ENCODE results near the gene BEST1. TPM values are rescaled to one million over a fixed set of nuclear protein-coding genes. Genes with fewer than 3 reads are reported as not detected.

The BEST1 gene
- total RNA-seq, 6 experiments from 2014 or later: 0.92 to 2.0 (median 1.9) TPM

DNA sequence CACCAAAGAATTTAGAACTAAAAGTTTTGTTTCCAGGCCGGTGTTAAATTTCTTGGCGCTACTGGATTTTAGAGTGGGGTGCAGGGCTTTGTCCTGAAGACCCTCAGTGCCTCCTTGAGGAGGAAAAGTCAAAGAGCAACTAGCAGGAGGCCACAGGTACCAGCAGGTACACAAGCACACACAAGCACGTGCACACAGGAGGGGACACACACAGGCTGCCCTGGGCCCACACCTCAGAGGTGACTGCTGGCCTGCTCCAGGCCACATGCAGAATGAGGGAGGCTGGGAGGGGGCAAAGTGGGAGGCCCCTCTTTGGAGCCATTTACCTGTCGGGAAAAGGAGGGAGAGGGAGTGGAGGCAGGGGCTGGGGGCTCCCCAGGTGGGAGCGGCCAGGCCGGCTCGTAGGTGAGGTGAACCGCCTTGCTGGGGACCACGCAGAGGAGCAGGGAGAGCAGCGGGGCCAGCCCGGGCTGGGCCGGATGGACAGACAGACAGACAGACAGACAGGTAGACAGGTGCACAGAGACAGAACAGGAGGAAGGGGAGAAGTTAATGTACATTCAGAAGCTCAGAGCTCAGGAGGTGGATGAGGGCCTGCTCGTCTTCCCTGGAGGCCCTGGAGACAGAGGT lies 45.0 kb upstream of the BEST1 start:
- peaks cover 3% of the 10 kb centered on the region; the same call in 1 of the 2 replicates for H3K27me3 Mint-ChIP-seq (ENCODE audit: insufficient read depth)
- no peak overlapping the region for H3K27ac Mint-ChIP-seq
- H3K4me1 Mint-ChIP-seq (ENCODE audit: low read depth): no peaks in the 10 kb centered on the region
- TF ChIP-seq, protein P1, sequence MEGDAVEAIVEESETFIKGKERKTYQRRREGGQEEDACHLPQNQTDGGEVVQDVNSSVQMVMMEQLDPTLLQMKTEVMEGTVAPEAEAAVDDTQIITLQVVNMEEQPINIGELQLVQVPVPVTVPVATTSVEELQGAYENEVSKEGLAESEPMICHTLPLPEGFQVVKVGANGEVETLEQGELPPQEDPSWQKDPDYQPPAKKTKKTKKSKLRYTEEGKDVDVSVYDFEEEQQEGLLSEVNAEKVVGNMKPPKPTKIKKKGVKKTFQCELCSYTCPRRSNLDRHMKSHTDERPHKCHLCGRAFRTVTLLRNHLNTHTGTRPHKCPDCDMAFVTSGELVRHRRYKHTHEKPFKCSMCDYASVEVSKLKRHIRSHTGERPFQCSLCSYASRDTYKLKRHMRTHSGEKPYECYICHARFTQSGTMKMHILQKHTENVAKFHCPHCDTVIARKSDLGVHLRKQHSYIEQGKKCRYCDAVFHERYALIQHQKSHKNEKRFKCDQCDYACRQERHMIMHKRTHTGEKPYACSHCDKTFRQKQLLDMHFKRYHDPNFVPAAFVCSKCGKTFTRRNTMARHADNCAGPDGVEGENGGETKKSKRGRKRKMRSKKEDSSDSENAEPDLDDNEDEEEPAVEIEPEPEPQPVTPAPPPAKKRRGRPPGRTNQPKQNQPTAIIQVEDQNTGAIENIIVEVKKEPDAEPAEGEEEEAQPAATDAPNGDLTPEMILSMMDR (IDR thresholded peaks at IDR 0.05): no peak
- H3K36me3 Mint-ChIP-seq (ENCODE audit: low read depth): no peaks in the 10 kb centered on the region
- DNase-seq: no peak
- H3K9me3 Mint-ChIP-seq: no peaks in the 10 kb centered on the region
- H3K4me3 Mint-ChIP-seq: no peak overlapping the region

GRCh38 chr11:61905801-61906521 lies 44.2 kb upstream of the BEST1 start:
- Mint-ChIP-seq H3K9me3 (no peaks in the 10 kb centered on the region), H3K4me1 (ENCODE audit: low read depth) (no peaks in the 10 kb centered on the region), H3K27ac (no peak overlapping the region), H3K27me3 (ENCODE audit: insufficient read depth) (peaks cover 3% of the 10 kb centered on the region; the same call in 1 of the 2 replicates), H3K4me3 (no peak overlapping the region), H3K36me3 (ENCODE audit: low read depth) (no peaks in the 10 kb centered on the region)
- TF ChIP-seq, protein P1 (IDR thresholded peaks at IDR 0.05): no peak
- no peak for DNase-seq

- Mint-ChIP-seq H3K4me3 (no peak overlapping the region), H3K27ac (no peak overlapping the region), H3K36me3 (ENCODE audit: low read depth) (no peaks in the 10 kb centered on the region), H3K9me3 (no peaks in the 10 kb centered on the region), H3K27me3 (ENCODE audit: insufficient read depth) (peaks cover 3% of the 10 kb centered on the region; the same call in 1 of the 2 replicates), H3K4me1 (ENCODE audit: low read depth) (no peaks in the 10 kb centered on the region)
- no peak for DNase-seq
- TF ChIP-seq, protein P1 (IDR thresholded peaks at IDR 0.05): no peak
Measured at GRCh38 chr11:61906522-61906909, 43.6 kb upstream of the BEST1 start.

GRCh38 chr11:61907282-61907681 lies 42.9 kb upstream of the BEST1 start:
- Mint-ChIP-seq H3K36me3 (ENCODE audit: low read depth) (no peaks in the 10 kb centered on the region), H3K4me1 (ENCODE audit: low read depth) (no peaks in the 10 kb centered on the region), H3K27me3 (ENCODE audit: insufficient read depth) (peaks cover 3% of the 10 kb centered on the region; the same call in 1 of the 2 replicates), H3K27ac (no peak overlapping the region), H3K4me3 (no peak overlapping the region), H3K9me3 (no peaks in the 10 kb centered on the region)
- DNase-seq: no peak
- TF ChIP-seq, protein P1 (IDR thresholded peaks at IDR 0.05): no peak

GRCh38 chr11:61907871-61908729 lies 42.1 kb upstream of the BEST1 start:
- Mint-ChIP-seq H3K4me1 (ENCODE audit: low read depth) (no peaks in the 10 kb centered on the region), H3K4me3 (no peak overlapping the region), H3K27ac (no peak overlapping the region), H3K9me3 (no peaks in the 10 kb centered on the region), H3K27me3 (ENCODE audit: insufficient read depth) (peaks cover 2% of the 10 kb centered on the region; the same call in 1 of the 2 replicates), H3K36me3 (ENCODE audit: low read depth) (no peaks in the 10 kb centered on the region)
- no peak for DNase-seq
- TF ChIP-seq, protein P1 (IDR thresholded peaks at IDR 0.05): no peak

Data from HFFc6 (cell line).